HepG2 (cell line): ENCODE measurements around the gene SLC2A10. TPM values are rescaled to one million over a fixed set of nuclear protein-coding genes. Genes with fewer than 3 reads are reported as not detected.

Source experiments
- ATAC-seq: fragments of 200-7000 bp; cut with Tn5 transposase; 3 replicates; pipeline ENCODE4 v1.9.1; 2020; ENCODE audit warnings: mild to moderate bottlenecking, moderate library complexity
- BruUV-seq: library from RNA; stranded (reverse); fragments of 400-500 nt; replicated peaks from 2 replicates; lab custom pipeline; 2021; lab: Mats Ljungman, UMichigan
- CTCF ChIA-PET: fragments of 300-600 bp; formaldehyde crosslinking; extraction: SDS; loops from one replicate; lab custom pipeline; 2021; ENCODE audit warnings: low total read pairs, inconsistent platforms, low intra/inter-chr PET ratio; lab: Yijun Ruan, JAX
- POLR2A ChIA-PET: fragments of 350-600 bp; sonication (Branson Sonifier 250); formaldehyde crosslinking; loops from one replicate; lab custom pipeline; 2020; ENCODE audit warnings: antibody characterized with exemption, inconsistent platforms; lab: Yijun Ruan, JAX
- DNase-seq: peaks from one replicate; pipeline ENCODE4 v3.0.0-alpha.2; 2015; ENCODE audit warnings: low spot score
- FAIRE-seq: peaks from 3 replicates; lab custom pipeline; 2011; peaks lifted over from hg19 to GRCh38; lab: Jason Lieb, UNC
- H2AFZ ChIP-seq: one replicate; pipeline ENCODE4 v1.6.1; 2011; ENCODE audit warnings: low read length, inconsistent platforms
- H3K27ac ChIP-seq: fragments of 300-600 bp; 3 replicates; pipeline ENCODE4 v1.8.0; 2011; ENCODE audit warnings: mixed run types, mild to moderate bottlenecking, mixed read lengths, low read length, inconsistent platforms; ENCODE audit not compliant: insufficient read depth; ENCODE audit errors: extremely low read length
- H3K27me3 ChIP-seq, 2 experiments: fragments of 200-600 bp in 1 of 2; 2 replicates in 1 of 2; 3 replicates in 1 of 2; pipeline versions ENCODE4 v1.6.0 to v1.8.0; 2011; ENCODE audit warnings: low read length in 2 of 2, mild to moderate bottlenecking in 2 of 2, moderate library complexity in 2 of 2, inconsistent platforms in 1 of 2; ENCODE audit not compliant: insufficient read depth in 2 of 2, control insufficient read depth in 1 of 2
- H3K36me3 ChIP-seq, 2 experiments: fragments of 200-600 bp in 1 of 2; replicated peaks in 1 of 2; 2 replicates in 1 of 2; 3 replicates in 1 of 2; pipeline versions ENCODE4 v1.5.1 to v1.8.0; 2011; ENCODE audit warnings: low read length in 2 of 2, inconsistent platforms in 1 of 2; ENCODE audit not compliant: insufficient read depth in 2 of 2, control insufficient read depth in 1 of 2
- H3K4me1 ChIP-seq: 2 replicates; pipeline ENCODE4 v1.5.1; 2012; ENCODE audit warnings: low read length, inconsistent platforms; ENCODE audit not compliant: insufficient read depth
- H3K4me2 ChIP-seq: 2 replicates; pipeline ENCODE4 v1.6.0; 2011; ENCODE audit warnings: low read depth, low read length, inconsistent platforms
- H3K4me3 ChIP-seq, 3 experiments: fragments of 200-600 bp in 1 of 3; sonication (generic), shearing (Covaris generic) in 1 of 3; replicated peaks in 1 of 3; 2 replicates each; pipeline ENCODE4 v1.5.1; 2011 to 2016; ENCODE audit warnings: low read length in 3 of 3, inconsistent platforms in 2 of 3, low read depth in 2 of 3, mild to moderate bottlenecking in 2 of 3, control low read depth in 1 of 3, mixed read lengths in 1 of 3; ENCODE audit not compliant: insufficient read depth in 1 of 3
- H3K79me2 ChIP-seq: one replicate; pipeline ENCODE4 v1.6.1; 2011; ENCODE audit warnings: low read length, inconsistent platforms; ENCODE audit not compliant: insufficient read depth
- H3K9ac ChIP-seq: 2 replicates; pipeline ENCODE4 v1.6.0; 2011; ENCODE audit warnings: mild to moderate bottlenecking, low read depth, low read length, inconsistent platforms; ENCODE audit not compliant: insufficient read depth
- H3K9me3 ChIP-seq: 2 replicates; pipeline ENCODE4 v1.5.1; 2012; ENCODE audit warnings: mild to moderate bottlenecking, low read length
- H4K20me1 ChIP-seq: 2 replicates; pipeline ENCODE4 v1.6.0; 2011; ENCODE audit warnings: inconsistent platforms, mild to moderate bottlenecking, low read length, moderate library complexity; ENCODE audit not compliant: insufficient read depth
- HOXA3 ChIP-seq: sonication (generic); formaldehyde crosslinking; IDR thresholded peaks from 2 replicates; pipeline ENCODE4 v1.5.0; 2020; ENCODE audit warnings: missing genetic modification reagents
- ZFY ChIP-seq: sonication (generic); formaldehyde crosslinking; IDR thresholded peaks from 2 replicates; pipeline ENCODE4 v1.4.0; 2020; ENCODE audit warnings: missing genetic modification reagents
- ZKSCAN1 ChIP-seq: fragments of 150-350 bp; IDR thresholded peaks from 2 replicates; pipeline ENCODE4 v1.6.1; 2014; ENCODE audit warnings: low read length
- WGBS: methylation state at CpG from one replicate; pipeline ENCODE4 v1.1.6; 2017; ENCODE audit warnings: low lambda C conversion rate; 5-methylcytosine and 5-hydroxymethylcytosine counted together
- in situ Hi-C: cut with HindIII; loops from 2 replicates; pipeline ENCODE4 v1.10.0; 2017; ENCODE audit warnings: low pct_unique_long_range_greater_than_20kb; ENCODE audit not compliant: extremely low pct_ligation_motif_present
- intact Hi-C: fragments of 100-400 bp; cut with micrococcal nuclease; formaldehyde crosslinking; loops from one replicate; pipeline ENCODE4 v1.10.0; 2022; ENCODE audit not compliant: unreplicated experiment
- polyA plus RNA-seq, 8 experiments: library from polyadenylated mRNA; depleted of rRNA in 3 of 8; stranded (reverse) in 7 of 8; unstranded in 1 of 8; fragments of >200 nt; fragmentation: Illumina TruSeq in 4 of 8; extraction: Trizol in 4 of 8; gene quantifications; 2 replicates each; pipeline versions ENCODE4 v1.2.1 to v1.2.3, GENCODE V29; 2011 to 2016; ENCODE audit warnings: low read depth in 4 of 8, missing spikeins in 1 of 8, mixed read lengths in 1 of 8; ENCODE audit not compliant: insufficient read depth in 1 of 8
- total RNA-seq, 5 experiments: library from RNA; depleted of rRNA; stranded (reverse); fragments of >200 nt; fragmentation: Illumina TruSeq; extraction: Trizol; gene quantifications; 2 replicates each; pipeline ENCODE4 v1.2.3, GENCODE V29; 2016; ENCODE audit warnings: low read depth in 1 of 5

The SLC2A10 gene
- total and polyA plus RNA-seq, 2 of the 13 experiments (the other 11 are each of a cell fraction or from before 2014, with no cell fraction given) = 16.0 to 18.4 TPM

DNA sequence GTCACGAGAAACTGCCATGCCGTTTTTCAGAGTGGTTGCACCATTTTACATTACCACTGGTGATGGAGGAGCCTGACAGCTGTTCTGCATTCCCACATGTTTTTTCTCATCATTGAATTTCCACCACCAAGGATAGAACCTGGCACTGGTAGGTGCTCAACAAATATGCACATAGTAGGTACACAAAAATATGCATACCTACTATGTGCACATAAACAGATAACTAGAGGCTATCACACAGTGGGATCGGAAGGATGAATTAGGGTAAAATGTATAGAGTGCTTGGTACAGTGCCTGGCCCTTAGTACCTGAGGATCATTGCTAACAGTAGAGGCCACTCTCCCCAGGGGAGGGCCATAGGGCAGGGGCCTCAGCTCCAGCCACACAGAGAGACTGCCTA is 47.0 kb downstream of the SLC2A10 start:
- ChIA-PET POLR2A (no interaction called here), CTCF (no interaction called here)
- TF ChIP-seq ZFY (CRISPR knock-in tag) (no peak), ZKSCAN1 (peak; percentile 100)
- WGBS = 41% methylated on average over 3 of the region's 3 CpGs
- Histone ChIP-seq H3K27me3 (peaks cover under 1 to 29% of the 10 kb centered on the region in 2 experiments), H3K27ac (no peak overlapping the region), H3K36me3 (no peaks in the 10 kb centered on the region), H3K79me2 (no peaks in the 10 kb centered on the region), H3K9ac (no peak overlapping the region), H3K4me3 (no peak overlapping the region), H3K9me3 (no peaks in the 10 kb centered on the region), H4K20me1 (no peaks in the 10 kb centered on the region), H2AFZ (no peak overlapping the region), H3K4me2 (no peak overlapping the region), H3K4me1 (no peaks in the 10 kb centered on the region)
- intact Hi-C loops (no loop called here), in situ Hi-C loops (loop anchor here (5.0 to 25.0 kb wide), 2 partner anchors 391 to 631 kb away; no protein-coding TSS in a partner anchor)
- FAIRE-seq (no peak), DNase-seq (no peak), ATAC-seq (peak; percentile 21; the same call in 1 of the 3 replicates)
- no TSS peak for BruUV-seq

DNA sequence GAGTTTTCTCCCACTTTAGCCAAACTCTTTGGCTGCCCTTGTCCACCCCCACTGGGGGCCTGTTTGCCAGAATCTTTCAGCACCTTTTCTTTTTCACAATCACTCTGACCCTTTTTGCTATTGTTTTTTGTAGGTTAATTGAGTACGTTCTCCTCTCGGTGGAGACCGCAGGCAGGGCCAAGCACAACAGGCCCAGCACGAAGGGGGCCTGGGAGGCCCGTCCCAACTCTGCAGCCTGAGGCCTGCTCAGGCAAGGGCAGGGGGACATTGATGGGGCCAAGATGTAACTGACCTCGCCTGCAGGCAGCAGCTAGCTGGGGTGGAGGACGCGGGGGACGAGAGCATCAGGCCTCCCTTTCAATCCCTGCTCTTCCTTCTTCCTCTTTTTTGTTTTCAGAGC is 47.7 kb downstream of the SLC2A10 start:
- in situ Hi-C loops = loop anchor here (5.0 to 25.0 kb wide), 2 partner anchors 390 to 630 kb away; no protein-coding TSS in a partner anchor
- Histone ChIP-seq H4K20me1 (no peaks in the 10 kb centered on the region), H3K4me2 (no peak overlapping the region), H3K27ac (no peak overlapping the region), H3K36me3 (no peaks in the 10 kb centered on the region), H3K9ac (no peak overlapping the region), H3K4me3 (no peak overlapping the region), H2AFZ (no peak overlapping the region), H3K79me2 (no peaks in the 10 kb centered on the region)
- no TSS peak for BruUV-seq
- ATAC-seq = peak; percentile 20; the same call in 1 of the 3 replicates
- 20% methylated on average over 9 of the region's 9 CpGs for WGBS
- TF ChIP-seq HOXA3 (CRISPR knock-in tag) = no peak
- TF ChIP-seq, all 625 proteins: peak for 0
- intact Hi-C loops = no loop called here
- CTCF ChIA-PET = interaction anchor here (2.8 kb wide), 1 partner anchor 393 kb away, joined by 28 read pairs; no protein-coding TSS in a partner anchor
- Histone ChIP-seq H3K4me1 (no peaks in the 10 kb centered on the region), H3K9me3 (no peaks in the 10 kb centered on the region), H3K27me3 (peaks cover 4 to 31% of the 10 kb centered on the region in 2 experiments; a peak in 4 of 5 replicates)
- FAIRE-seq (no peak), DNase-seq (no peak)
- POLR2A ChIA-PET = no interaction called here
